ENCODE measurements around the gene SIX5.
A peak's percentile ranks its signal among the peaks of the same experiment; 100 is the strongest.
"Not testable (repeated sequence)": the region's sequence is repeated elsewhere in the genome, so short reads cannot be mapped to it uniquely, and the experiment has no call there.

The SIX5 gene

DNA sequence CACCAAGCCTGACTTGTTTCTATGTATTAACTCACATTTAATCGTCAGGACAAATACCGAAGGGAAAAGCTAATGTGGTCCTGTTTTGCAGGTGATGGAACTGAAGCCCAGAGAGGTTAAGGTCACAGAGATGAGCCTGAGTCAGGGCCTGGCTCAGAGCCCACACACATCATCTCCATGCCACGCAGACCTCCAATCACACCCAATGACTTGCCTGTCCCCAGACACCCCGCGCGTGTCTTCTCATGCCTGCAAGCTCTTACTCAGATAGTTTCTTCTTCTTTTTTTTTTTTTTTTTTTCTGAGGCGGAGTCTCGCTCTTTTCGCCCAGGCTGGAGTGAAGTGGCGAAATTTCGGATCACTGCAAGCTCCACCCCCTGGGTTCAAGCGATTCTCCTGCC, 16.4 kb downstream of the SIX5 start:
- no peak for DNase-seq

DNA sequence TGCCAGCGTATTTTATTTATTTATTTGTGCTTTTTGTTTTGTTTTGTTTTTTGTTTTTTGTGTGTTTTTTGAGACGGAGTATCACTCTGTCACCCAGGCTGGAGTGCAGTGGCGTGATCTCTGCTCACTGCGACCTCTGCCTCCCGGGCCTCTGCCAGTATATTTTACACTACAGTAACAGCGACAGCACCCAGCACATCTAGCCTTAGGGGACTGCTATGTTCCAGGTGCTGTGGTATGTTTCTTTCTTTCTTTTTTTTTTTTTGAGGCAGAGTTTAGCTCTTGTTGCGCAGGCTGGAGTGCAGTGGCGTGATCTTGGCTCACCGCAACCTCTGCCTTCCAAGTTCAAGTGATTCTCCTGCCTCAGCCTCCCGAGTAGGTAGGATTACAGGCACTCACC, 17.6 kb downstream of the SIX5 start:
- not testable (repeated sequence) for DNase-seq

DNA sequence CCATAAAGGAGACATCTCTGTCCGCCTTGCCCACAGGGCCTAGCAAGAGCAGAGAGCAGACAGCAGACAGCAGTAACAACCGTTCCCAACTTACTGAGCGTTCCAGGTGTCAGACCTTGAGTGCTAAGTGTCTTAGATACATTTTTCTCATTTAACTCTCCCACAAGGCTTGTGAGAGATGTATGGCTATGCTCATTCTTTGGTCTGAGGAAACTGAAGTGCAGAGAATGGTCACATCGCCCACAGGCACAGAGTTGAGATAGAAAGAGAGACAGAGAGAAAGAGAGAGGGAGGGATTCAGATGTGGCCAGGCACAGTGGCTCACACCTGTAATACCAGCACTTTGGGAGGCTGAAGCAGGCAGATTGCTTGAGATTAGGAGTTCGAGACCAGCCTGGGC, 21.5 kb downstream of the SIX5 start:
- DNase-seq, result no peak

DNA sequence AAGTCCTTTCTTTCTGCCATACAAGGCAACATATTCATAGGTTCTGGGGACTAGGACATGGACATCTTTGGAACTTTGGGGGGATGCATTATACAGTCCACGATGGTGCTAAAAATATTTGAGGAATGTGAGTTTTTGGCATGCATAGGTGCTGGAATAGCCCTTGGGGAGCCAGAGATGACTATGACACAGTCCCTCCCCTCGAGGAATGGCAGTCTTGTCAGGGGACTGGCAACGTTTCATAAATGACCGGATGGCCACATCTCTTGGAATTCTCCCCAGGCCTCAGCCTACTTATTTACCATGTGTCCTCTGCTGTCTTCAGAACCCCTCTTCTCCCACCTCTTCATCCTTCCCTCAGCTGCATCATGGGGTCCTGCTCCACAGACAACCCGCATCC, 22.2 kb downstream of the SIX5 start:
- no peak for DNase-seq

DNA sequence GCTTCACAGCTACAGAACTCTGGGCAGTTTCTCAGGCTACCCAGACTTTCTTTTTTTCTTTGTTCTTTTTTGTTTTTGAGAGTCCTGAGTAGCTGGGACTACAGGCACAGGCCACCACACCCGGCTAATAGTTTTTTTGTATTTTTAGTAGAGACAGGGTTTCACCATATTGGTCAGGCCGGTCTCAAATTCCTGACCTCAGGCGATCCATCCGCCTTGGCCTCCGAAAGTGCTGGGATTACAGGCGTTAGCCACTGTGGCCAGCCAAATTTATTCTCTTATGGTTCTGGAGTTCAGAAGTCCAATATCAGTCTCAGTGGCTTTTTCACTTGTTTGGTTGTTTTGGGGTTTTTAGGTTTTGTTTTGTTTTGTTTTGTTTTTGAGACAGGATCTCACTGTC, 23.4 kb downstream of the SIX5 start:
- DNase-seq, result no peak

DNA sequence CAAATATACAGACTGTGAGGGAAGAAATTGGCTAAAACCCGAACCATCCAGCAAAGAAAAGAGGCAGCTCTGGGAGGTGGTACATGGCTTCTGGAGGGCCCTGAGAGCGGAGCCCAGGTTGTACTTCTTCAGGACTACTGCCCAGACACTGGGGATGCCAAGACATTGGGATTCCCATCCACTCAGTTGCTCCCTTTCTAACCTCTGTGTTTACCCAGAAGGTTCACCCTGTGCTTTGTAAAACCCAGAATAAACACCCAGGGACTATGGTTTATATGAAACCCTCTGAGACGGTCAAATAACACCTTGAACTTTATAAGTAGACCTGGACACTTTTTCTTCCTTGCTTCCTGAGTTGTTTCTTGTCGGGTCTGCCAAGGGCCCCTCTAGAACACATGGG, 26.1 kb downstream of the SIX5 start:
- no peak for DNase-seq

DNA sequence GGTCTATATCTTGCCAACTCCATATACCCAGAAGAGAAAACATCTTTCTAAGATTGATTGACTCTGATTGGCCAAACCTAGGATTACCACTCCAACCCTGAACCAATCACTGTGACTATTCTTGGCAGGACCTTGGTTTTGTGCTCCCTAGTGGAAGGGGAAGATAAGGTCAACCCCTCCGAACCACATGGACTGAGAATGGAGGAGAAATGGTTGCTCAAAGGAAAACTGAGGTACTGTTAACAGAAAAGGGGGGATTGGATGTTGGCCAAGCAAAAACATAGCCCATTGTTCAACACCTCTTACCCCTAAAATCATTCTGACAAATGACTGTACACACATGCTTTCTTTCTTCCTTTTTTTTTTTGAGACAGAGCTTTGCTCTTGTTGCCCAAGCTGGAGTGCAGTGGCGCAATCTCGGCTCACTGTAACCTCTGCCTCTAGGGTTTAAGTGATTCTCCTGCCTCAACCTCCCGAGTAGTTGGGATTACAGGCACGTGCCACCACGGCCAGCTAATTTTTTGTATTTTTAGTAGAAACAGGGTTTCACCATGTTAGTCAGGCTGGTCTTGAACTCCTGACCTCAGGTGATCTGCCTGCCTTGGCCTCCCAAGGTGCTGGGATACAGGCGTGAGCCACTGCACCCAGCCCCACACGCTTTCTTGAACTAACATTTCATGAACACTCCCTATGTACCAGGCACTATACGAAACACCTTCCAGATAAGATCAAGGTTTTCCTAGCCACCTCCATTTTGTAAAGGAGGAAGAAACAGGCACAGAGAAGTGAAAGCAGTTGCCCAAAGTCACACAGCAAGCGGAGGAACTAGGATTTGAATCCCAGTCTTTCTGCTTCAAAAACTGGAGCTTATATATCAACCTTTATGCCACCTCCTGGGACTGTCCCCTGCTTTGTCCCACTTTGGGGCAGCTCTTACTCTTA, 29.3 kb downstream of the SIX5 start:
- DNase-seq, result no peak

DNA sequence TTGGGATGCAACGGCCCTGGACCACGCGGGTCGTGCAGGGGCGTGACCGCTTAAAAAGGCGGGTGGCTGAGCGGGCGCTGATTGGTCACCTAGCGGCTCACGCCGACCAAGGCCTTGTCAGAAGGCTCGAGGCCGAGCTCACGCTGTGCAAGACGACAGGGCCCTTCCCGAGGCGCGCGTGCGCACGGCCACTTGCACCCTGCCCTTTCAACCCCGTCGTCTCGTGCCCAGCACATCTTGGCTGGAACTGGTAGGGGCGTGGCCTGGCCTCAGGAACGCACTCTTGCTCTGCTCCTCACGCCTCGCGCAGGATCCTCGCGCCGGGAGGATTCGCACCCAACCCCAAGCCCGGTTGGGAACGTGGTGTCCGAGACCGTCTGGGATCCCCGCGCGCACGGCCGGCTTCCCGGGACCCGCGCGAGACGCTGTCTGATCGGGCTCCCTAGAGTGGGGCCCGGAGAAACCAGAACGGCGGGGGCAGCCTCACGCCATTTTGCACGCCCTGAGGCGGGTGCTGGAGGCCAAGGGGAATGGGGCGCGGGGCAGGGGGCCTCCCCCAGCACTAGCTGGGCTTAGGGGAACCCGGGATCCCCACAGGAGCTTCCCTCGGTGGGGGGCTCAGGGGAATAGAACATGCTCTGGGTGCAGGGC, 35.8 kb downstream of the SIX5 start, which contains the start of gene MEIOSIN:
Gene MEIOSIN, plus strand, starts transcription at position 280 of the 651 bp plus-strand sequence. CDS start 1,938 bp downstream, outside the sequence.
- no peak for DNase-seq

DNA sequence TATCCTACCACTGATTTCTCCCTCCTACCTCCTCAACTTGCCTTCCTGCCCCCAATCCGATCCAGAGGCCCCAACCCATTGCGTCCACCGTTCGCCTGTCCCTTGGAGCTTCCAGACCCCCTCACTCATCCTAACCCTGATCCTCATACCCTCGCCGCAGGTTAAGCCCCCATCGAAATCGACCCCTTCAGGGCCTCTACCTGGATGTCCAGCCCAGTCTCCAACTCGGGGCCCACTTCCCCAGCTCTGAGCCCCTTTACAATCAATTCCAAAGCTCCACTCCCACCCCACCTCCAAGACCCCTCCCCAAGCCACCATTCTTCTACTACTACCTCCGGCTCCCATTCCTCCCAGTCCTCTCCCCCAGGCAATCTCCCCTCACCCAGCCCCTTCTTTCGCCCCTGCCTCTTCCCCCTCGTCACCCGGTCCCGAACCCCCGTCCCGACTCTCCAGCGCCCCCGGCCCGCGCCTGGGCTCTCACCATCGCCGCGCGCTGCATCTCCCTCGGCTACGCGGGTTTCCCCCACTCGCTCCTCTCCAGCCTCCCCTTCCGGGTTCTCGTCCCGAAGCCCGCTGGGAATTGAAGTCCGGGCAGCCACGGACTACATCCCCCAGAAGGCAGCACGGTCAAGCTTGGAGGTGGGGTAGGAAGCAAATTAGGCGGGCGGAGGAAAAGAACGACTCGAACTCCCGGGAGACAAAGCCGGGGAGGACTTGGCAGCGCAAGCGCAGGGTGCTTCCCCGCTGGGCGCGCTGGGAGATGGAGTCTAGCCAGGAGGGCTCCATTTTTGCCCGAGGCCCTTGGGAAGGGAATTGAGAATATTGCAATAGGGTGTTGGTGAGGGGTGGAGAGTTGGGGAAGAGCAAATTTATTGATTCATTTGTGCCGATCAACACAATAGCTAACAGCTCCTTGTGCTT, 38.4 kb downstream of the SIX5 start, which contains the start of gene FBXO46:
Gene FBXO46, minus strand, starts transcription at position 529 of the 921 bp plus-strand sequence. CDS start 17,401 bp downstream, outside the sequence.
- peak; percentile 94 for DNase-seq

DNA sequence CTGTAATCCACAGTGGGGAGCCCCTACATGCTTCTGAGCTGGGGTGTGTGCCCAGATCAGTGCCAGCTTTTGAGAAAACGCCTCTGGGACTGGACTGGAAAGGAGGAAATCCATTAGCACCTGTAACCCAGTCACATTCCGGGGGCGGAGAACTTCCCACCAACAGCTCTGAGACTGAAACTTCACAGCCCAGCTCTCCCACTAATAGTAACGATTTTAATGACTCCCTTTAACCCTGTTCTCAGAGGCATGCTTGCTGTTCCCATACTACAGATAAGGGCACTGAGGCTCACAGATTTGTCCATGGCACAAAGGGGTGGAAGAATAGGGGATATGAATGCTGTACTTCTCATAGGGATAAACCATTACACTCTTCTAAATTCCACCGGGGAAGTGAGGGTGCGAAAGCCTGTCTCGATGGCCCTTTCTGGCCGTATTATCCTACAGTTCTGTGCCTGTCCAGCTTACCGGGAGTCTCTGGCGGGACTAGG, 39.2 kb downstream of the SIX5 start:
- DNase-seq, result no peak

DNA sequence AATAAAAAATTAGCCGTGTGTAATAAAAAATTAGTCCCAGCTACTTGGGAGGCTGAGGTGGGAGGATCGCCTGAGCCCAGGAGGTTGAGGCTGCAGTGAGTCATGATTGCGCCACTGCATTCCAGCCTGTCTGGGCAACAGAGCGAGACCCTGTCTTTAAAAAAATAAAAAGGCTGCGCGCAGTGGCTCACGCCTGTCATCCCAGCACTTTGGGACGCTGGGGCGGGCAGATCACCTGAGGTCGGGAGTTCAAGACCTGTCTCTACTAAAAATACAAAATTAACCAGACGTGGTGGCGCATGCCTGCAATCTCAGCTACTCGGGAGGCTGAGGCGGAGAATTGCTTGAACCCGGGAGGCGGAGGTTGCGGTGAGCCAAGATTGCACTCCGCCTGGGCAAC, 40.4 kb downstream of the SIX5 start:
- not testable (repeated sequence) for DNase-seq

DNA sequence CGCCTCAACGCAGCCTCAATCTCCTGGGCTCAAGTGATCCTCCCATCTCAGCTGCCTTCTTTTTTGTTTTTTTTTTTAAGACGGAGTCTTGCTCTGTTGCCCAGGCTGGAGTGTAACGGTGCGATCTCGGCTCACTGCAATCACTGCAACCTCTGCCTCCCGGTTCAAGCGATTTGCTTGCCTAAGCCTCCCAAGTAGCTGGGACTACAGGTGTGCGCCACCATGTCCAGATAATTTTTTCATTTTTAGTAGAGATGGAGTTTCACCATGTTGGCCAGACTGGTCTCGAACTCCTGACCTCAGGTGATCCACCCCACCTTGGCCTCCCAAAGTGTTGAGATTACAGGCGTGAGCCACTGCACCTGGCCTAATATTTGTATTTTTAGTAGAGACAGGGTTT, 49.0 kb downstream of the SIX5 start:
- DNase-seq, result not testable (repeated sequence)

DNA sequence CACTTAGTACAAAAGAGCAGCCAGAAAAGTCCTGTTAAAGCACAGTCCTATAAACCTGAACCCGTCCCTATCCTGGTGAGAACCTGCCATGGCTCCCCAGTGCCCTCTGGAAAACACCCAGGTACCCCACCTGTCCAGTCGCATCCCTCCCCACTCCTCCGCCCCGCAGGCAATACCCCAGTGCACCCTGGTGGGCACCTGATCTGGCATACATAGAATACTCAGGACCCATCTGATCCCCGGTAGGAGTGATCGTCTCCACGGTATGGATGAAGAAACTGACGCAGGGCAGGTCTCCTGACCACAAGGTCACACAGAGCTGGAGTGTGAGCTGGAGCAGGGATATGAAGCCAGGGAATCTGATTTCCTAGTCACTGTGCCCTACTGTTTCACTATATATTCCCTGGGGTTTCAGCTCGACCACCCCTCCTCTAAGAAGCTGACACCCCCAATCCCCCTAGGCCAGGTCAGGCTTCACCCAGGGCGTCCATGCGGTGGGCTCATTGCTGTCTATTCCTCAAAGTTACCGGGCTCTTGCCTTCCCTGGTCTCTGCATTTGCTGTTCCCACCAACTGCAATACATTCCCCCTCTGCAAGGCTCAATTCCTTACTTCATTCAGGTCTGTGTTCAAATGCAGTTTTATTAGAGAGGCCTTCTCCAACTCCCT, 50.9 kb downstream of the SIX5 start:
- DNase-seq, result no peak

DNA sequence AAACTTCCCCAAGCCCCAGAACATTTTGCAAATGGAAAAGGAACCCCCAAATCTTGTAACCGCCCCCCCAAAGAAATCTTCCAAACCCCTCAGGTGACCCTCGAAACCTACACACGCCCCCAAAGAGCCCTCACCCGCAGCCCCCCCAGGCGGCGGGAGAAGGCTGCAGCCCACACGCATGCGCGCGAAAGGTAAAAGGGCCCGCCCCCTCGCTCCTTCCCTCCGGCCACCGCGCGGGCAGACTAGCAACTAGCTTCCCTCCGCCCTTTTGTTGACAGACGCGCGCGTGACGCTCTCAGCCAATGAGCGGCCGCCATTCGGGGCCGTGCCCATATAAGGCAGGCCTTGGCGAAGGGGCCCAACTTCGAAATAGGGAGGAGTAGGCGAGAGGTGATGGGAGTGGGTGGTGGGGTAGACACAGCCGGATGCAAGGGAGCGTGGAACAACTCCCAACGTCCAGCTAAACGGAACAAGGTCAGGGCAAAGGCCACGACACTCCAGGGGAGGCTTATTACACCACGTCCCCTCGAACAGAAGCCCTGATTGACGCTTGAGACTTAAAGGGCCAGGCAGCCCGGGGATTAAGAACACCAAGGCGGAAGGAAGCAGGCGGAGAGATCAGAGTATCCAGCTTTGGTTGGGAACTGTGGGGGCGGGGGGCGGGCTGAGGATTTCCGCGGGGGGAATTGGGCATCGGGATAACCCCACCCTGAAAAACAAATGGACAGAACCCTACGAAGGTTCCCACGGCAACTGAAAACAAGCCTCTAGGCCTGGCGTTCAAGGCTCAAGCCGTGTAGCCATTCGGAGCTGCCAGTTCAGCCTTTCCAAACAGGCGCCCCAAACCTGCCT, 51.7 kb downstream of the SIX5 start:
- peak; percentile 99 for DNase-seq

DNA sequence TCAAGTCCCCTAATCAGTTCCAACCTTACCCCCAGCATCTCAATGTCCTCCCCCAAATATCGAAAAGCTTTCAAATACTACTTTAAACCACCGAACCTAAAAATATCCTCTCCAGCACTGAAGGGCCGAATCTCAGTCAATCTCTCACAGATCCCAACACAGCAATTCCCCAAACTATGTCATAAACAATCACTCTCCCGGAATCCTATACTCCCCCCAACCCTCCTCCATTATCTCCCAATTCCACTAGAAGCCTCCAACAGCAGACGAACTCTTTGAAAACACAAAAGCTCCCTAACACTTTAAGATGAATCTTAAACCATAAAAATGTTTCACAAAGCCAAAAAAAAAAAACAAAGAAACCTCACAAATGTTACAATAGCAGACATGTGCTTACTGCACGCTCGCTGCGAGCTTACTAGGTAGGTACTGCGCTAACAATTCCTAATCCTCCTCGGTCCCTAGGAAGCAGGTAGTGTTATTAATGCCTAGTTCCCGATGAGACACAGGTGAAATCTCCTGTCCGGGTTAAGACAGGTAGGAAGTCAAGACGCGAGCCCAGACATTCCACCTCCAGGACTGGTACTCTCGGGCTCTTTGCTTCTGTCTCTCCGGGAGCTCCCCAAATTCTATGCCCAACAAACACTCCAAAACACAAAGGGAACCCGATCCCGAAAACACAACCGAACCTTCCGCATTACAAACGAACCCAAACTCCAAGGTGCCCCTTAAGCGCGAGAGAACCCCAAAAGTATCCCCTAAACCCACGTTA, 52.5 kb downstream of the SIX5 start:
- DNase-seq, result peak; percentile 20

DNA sequence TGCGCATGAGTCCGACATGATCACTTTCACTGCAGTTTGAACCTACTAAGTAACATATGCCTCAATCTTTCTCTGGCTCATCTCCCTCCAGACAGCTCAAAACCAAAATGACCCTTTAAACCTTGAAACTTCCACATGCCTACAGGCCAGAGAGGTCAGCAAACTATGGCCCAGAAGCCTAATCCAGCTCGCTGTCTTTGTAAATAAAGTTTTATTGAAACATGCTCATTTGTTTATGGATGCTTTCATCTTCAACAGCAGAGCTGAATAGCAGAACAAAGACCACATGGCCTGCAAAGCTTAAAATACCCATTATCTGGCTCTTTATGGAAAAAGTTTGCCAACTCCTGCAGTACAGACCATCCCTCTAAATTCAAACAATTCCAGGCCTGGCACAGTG, 53.9 kb downstream of the SIX5 start:
- DNase-seq, result no peak

Data from NCI-H2029 treated with DMSO at 0.1 percent for 48 hours (cell line).